DOHH2 (cell line): ENCODE results near the gene RASL11A.

Experiments used
- H3F3A ChIP-seq: fragments of 200-600 bp; sonication (generic), shearing (Covaris generic); 2 replicates; pipeline ENCODE4 v1.6.0; 2016; ENCODE audit warnings: antibody characterized with exemption, mild to moderate bottlenecking; ENCODE audit not compliant: control insufficient read depth, insufficient read depth
- H3K27ac ChIP-seq: fragments of 200-600 bp; sonication (generic); 2 replicates; pipeline ENCODE4 v1.5.1; 2014; ENCODE audit warnings: low read depth, mild to moderate bottlenecking, low read length, moderate library complexity
- H3K27me3 ChIP-seq: fragments of 200-600 bp; sonication (generic); 2 replicates; pipeline ENCODE4 v1.6.1; 2014; ENCODE audit warnings: mild to moderate bottlenecking, low read length, mixed read lengths; ENCODE audit not compliant: control insufficient read depth
- H3K36me3 ChIP-seq: fragments of 200-600 bp; sonication (generic); 2 replicates; pipeline ENCODE4 v1.6.1; 2014; ENCODE audit warnings: mild to moderate bottlenecking, low read length, moderate library complexity, mixed read lengths; ENCODE audit not compliant: control insufficient read depth
- H3K4me1 ChIP-seq: fragments of 200-600 bp; sonication (generic); 2 replicates; pipeline ENCODE4 v1.6.1; 2014; ENCODE audit warnings: mild to moderate bottlenecking, low read length, mixed read lengths; ENCODE audit not compliant: control insufficient read depth
- H3K4me2 ChIP-seq: fragments of 200-600 bp; sonication (generic); 2 replicates; pipeline ENCODE4 v1.6.0; 2014; ENCODE audit warnings: mild to moderate bottlenecking, low read length, moderate library complexity
- H3K4me3 ChIP-seq: fragments of 200-600 bp; sonication (generic); 2 replicates; pipeline ENCODE4 v1.5.1; 2014; ENCODE audit warnings: mild to moderate bottlenecking, low read length, mixed read lengths
- H3K79me2 ChIP-seq: fragments of 200-600 bp; sonication (generic); 2 replicates; pipeline ENCODE4 v1.6.1; 2014; ENCODE audit warnings: mild to moderate bottlenecking, low read length, mixed read lengths; ENCODE audit not compliant: control insufficient read depth
- H3K9me2 ChIP-seq: fragments of 200-600 bp; sonication (generic); replicated peaks from 2 replicates; pipeline ENCODE4 v1.6.1; 2014; ENCODE audit warnings: mild to moderate bottlenecking, low read length, mixed read lengths; ENCODE audit not compliant: control insufficient read depth
- H3K9me3 ChIP-seq: fragments of 200-600 bp; sonication (generic); 2 replicates; pipeline ENCODE4 v1.6.1; 2014; ENCODE audit warnings: antibody characterized with exemption, low read length, mixed read lengths; ENCODE audit not compliant: control insufficient read depth, insufficient read depth
- H4K20me1 ChIP-seq: fragments of 200-600 bp; sonication (generic); 2 replicates; pipeline ENCODE4 v1.6.0; 2014; ENCODE audit warnings: low read depth, mild to moderate bottlenecking, antibody characterized with exemption, low read length, moderate library complexity; ENCODE audit not compliant: control insufficient read depth, insufficient read depth
- CTCF ChIP-seq: fragments of 200-600 bp; sonication (generic); IDR thresholded peaks from one replicate; pipeline ENCODE4 v1.5.1; 2014; ENCODE audit warnings: antibody characterized with exemption, mild to moderate bottlenecking, low read depth, low read length; ENCODE audit not compliant: poor library complexity, severe bottlenecking
- EZH2phosphoT487 ChIP-seq: fragments of 200-600 bp; sonication (generic); IDR thresholded peaks from 2 replicates; pipeline ENCODE4 v1.6.1; 2017; ENCODE audit warnings: borderline replicate concordance, mild to moderate bottlenecking, antibody characterized with exemption, low read length, moderate library complexity, mixed read lengths

RASL11A gene

GRCh38 chr13:27266917-27267316 lies 3.7 kb upstream of the RASL11A start:
- Histone ChIP-seq H3K4me2 (no peak overlapping the region), H3K27ac (no peak overlapping the region), H3K9me3 (no peaks in the 10 kb centered on the region)

GRCh38 chr13:27267596-27267995 lies 3.0 kb upstream of the RASL11A start:
- peaks cover 10% of the 10 kb centered on the region for H3K36me3 ChIP-seq
- H3K27me3 ChIP-seq, result no peaks in the 10 kb centered on the region
- H3K27ac ChIP-seq, result no peak overlapping the region
- no peaks in the 10 kb centered on the region for H4K20me1 ChIP-seq
- H3K4me3 ChIP-seq, result no peak overlapping the region
- no peaks in the 10 kb centered on the region for H3K9me2 ChIP-seq
- no peak for TF ChIP-seq EZH2phosphoT487
- H3K4me1 ChIP-seq, result peaks cover 49% of the 10 kb centered on the region
- H3K79me2 ChIP-seq, result 0 out of 2 replicates have a peak, but pooled peaks cover 3% of the 10 kb centered on the region
- no peak overlapping the region for H3K4me2 ChIP-seq
- peaks cover 23% of the 10 kb centered on the region for H3F3A ChIP-seq
- H3K9me3 ChIP-seq, result no peaks in the 10 kb centered on the region

More at GRCh38 chr13:27266917-27267316, 3.7 kb upstream of the RASL11A start:
- no peak overlapping the region for H3K4me3 ChIP-seq
- TF ChIP-seq CTCF (no peak), EZH2phosphoT487 (no peak)
- H3F3A ChIP-seq, result peaks cover 27% of the 10 kb centered on the region
- H3K9me2 ChIP-seq, result no peaks in the 10 kb centered on the region
- H4K20me1 ChIP-seq, result no peaks in the 10 kb centered on the region
- peaks cover 49% of the 10 kb centered on the region for H3K4me1 ChIP-seq
- 0 out of 2 replicates have a peak, but pooled peaks cover 3% of the 10 kb centered on the region for H3K79me2 ChIP-seq
- no peaks in the 10 kb centered on the region for H3K27me3 ChIP-seq
- peaks cover 13% of the 10 kb centered on the region for H3K36me3 ChIP-seq

GRCh38 chr13:27269114-27269665 lies 1.4 kb upstream of the RASL11A start:
- peaks cover 36% of the 10 kb centered on the region for H3K4me1 ChIP-seq
- H3K36me3 ChIP-seq, result peaks cover 13% of the 10 kb centered on the region
- H3K4me2 ChIP-seq, result no peak overlapping the region
- peaks cover 11% of the 10 kb centered on the region for H3F3A ChIP-seq
- no peaks in the 10 kb centered on the region for H3K9me2 ChIP-seq
- no peak overlapping the region for H3K4me3 ChIP-seq
- H3K9me3 ChIP-seq, result no peaks in the 10 kb centered on the region
- H3K27ac ChIP-seq, result no peak overlapping the region
- no peaks in the 10 kb centered on the region for H3K27me3 ChIP-seq
- TF ChIP-seq EZH2phosphoT487, result no peak
- no peak for TF ChIP-seq CTCF
- H4K20me1 ChIP-seq, result no peaks in the 10 kb centered on the region
- 0 out of 2 replicates have a peak, but pooled peaks cover 3% of the 10 kb centered on the region for H3K79me2 ChIP-seq

- H3K79me2 ChIP-seq, result 0 out of 2 replicates have a peak, but pooled peaks cover 3% of the 10 kb centered on the region
- H3K9me3 ChIP-seq, result no peaks in the 10 kb centered on the region
- H3K4me3 ChIP-seq, result peak overlapping the region; percentile 83
- H3K27me3 ChIP-seq, result no peaks in the 10 kb centered on the region
- TF ChIP-seq EZH2phosphoT487, result no peak
- peak overlapping the region; percentile 86 for H3K4me2 ChIP-seq
- peaks cover 21% of the 10 kb centered on the region for H3K4me1 ChIP-seq
- no peaks in the 10 kb centered on the region for H4K20me1 ChIP-seq
- H3K36me3 ChIP-seq, result peaks cover 6% of the 10 kb centered on the region; the same call in 1 of the 2 replicates
- no peaks in the 10 kb centered on the region for H3K9me2 ChIP-seq
- peaks cover 8% of the 10 kb centered on the region for H3F3A ChIP-seq
- H3K27ac ChIP-seq, result no peak overlapping the region
Observed at GRCh38 chr13:27271570-27272096, 1.0 kb downstream of the RASL11A start.
